Upper lobe of left lung (tissue), 6 donors: Measurements from ENCODE around the gene DDAH1. TPM values are rescaled to one million over a fixed set of nuclear protein-coding genes. Genes with fewer than 3 reads are reported as not detected.

Source experiments
- ATAC-seq, 2 donors: fragments of 200-7000 bp; cut with Tn5 transposase; one replicate each; pipeline ENCODE4 v1.9.1; 2022; ENCODE audit warnings: mild to moderate bottlenecking in 2 of 2, moderate library complexity in 2 of 2; ENCODE audit not compliant: low FRiP score in 2 of 2
- DNase-seq, 2 donors: peaks; one replicate each; pipeline ENCODE4 v3.0.0-alpha.2; 2019 to 2020
- H3K27ac ChIP-seq, 4 donors: fragments of 200-600 bp; sonication (generic); one replicate each; pipeline ENCODE4 v1.5.1; 2016 to 2019
- H3K27me3 ChIP-seq, 4 donors: fragments of 200-600 bp; sonication (generic); one replicate each; pipeline ENCODE4 v1.5.1; 2017 to 2019
- H3K36me3 ChIP-seq, 4 donors: fragments of 200-600 bp; sonication (generic); one replicate each; pipeline ENCODE4 v1.5.1; 2016 to 2019
- H3K4me1 ChIP-seq, 4 donors: fragments of 200-600 bp; sonication (generic); one replicate each; pipeline ENCODE4 v1.5.1; 2018 to 2019
- H3K4me3 ChIP-seq, 4 donors: fragments of 200-600 bp; sonication (generic); one replicate each; pipeline ENCODE4 v1.5.1; 2017 to 2019; ENCODE audit warnings: mild to moderate bottlenecking in 2 of 4, moderate library complexity in 1 of 4
- H3K9me3 ChIP-seq, 4 donors: fragments of 200-600 bp; sonication (generic); one replicate each; pipeline ENCODE4 v1.5.1; 2018 to 2019
- EP300 ChIP-seq, 4 donors: sonication (generic); formaldehyde crosslinking; IDR thresholded peaks; one replicate each; pipeline ENCODE4 v1.5.1; 2017; ENCODE audit warnings: antibody characterized with exemption in 4 of 4, control low read depth in 2 of 4
- POLR2A ChIP-seq, 4 donors: fragments of 450-650 bp; IDR thresholded peaks; one replicate each; pipeline ENCODE4 v1.5.1; 2016 to 2017; ENCODE audit warnings: antibody characterized with exemption in 4 of 4, mild to moderate bottlenecking in 2 of 4
- POLR2AphosphoS5 ChIP-seq, 2 donors: sonication (generic); formaldehyde crosslinking; IDR thresholded peaks; one replicate each; pipeline ENCODE4 v1.5.1; 2017; ENCODE audit warnings: antibody characterized with exemption in 2 of 2
- WGBS, 2 donors: methylation state at CpG; one replicate each; pipeline ENCODE4 v1.1.5; 2017 to 2018; 5-methylcytosine and 5-hydroxymethylcytosine counted together
- total RNA-seq, 6 donors: library from RNA; depleted of rRNA in 4 of 6; stranded (reverse); fragments of >200 nt in 4 of 6; gene quantifications; one replicate each; pipeline versions ENCODE4 v1.1.0 to v1.2.1, GENCODE V29; 2016 to 2021
- TF ChIP-seq, protein P1 (sequence below), 6 experiments: fragments of 450-650 bp in 4 of 6; fragments of 200-600 bp in 2 of 6; sonication (generic) in 2 of 6; IDR thresholded peaks; one replicate each; pipeline ENCODE4 v1.5.1; 2016 to 2019; ENCODE audit warnings: antibody characterized with exemption in 6 of 6
- donor health status: DM: no; HTN: no; CAD: no; lungs with moderate emphysema.
- donor health status: DM: no; HTN: yes; CAD: no; lungs with severe emphysema.

Gene DDAH1
- total RNA-seq, 6 donors from 2014 or later, result 24.1 to 78.8 (median 52.6) TPM

- ATAC-seq (no peak), DNase-seq (no peak)
- H3K36me3 ChIP-seq, result no peaks in the 10 kb centered on the region
- no peak overlapping the region for H3K4me3 ChIP-seq
- H3K27me3 ChIP-seq, result no peaks in the 10 kb centered on the region
- no peaks in the 10 kb centered on the region for H3K9me3 ChIP-seq
- TF ChIP-seq POLR2A (IDR thresholded peaks at IDR 0.05) (no peak), POLR2AphosphoS5 (IDR thresholded peaks at IDR 0.05) (no peak), EP300 (IDR thresholded peaks at IDR 0.05) (no peak)
- TF ChIP-seq, protein P1, sequence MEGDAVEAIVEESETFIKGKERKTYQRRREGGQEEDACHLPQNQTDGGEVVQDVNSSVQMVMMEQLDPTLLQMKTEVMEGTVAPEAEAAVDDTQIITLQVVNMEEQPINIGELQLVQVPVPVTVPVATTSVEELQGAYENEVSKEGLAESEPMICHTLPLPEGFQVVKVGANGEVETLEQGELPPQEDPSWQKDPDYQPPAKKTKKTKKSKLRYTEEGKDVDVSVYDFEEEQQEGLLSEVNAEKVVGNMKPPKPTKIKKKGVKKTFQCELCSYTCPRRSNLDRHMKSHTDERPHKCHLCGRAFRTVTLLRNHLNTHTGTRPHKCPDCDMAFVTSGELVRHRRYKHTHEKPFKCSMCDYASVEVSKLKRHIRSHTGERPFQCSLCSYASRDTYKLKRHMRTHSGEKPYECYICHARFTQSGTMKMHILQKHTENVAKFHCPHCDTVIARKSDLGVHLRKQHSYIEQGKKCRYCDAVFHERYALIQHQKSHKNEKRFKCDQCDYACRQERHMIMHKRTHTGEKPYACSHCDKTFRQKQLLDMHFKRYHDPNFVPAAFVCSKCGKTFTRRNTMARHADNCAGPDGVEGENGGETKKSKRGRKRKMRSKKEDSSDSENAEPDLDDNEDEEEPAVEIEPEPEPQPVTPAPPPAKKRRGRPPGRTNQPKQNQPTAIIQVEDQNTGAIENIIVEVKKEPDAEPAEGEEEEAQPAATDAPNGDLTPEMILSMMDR (IDR thresholded peaks at IDR 0.05), result no peak
- peaks cover 0 to 6% (median 0%) of the 10 kb centered on the region in 4 donors for H3K4me1 ChIP-seq
- H3K27ac ChIP-seq, result no peak overlapping the region
These were observed 101.4 kb downstream of the DDAH1 start for GRCh38 chr1:85363521-85363920.

DNA sequence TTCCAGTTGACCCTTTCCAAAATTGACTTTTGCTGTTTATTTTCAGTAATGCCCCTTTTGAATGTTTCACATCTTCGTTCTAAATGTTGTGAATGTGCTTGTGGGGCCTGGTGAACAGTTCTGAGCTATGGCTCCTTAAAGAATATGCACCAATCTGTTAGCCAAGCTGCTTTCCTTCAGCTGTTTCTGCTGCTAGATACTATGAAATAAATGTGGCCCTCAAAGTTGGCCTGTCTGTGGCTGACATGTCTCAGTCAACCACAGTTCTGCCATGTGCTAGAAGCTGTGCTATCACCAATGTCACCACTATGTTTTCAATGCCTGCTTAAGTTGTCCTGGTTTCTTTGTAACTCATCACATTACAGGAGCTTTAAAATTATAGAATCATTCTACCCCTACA is 101.9 kb downstream of the DDAH1 start:
- Histone ChIP-seq H3K36me3 (no peaks in the 10 kb centered on the region), H3K4me1 (peaks cover 0 to 6% (median 0%) of the 10 kb centered on the region in 4 donors), H3K4me3 (no peak overlapping the region), H3K27ac (no peak overlapping the region), H3K9me3 (no peaks in the 10 kb centered on the region), H3K27me3 (no peaks in the 10 kb centered on the region)
- WGBS, 2 donors, result 80 to 83% methylated on average over 1 of the region's 1 CpG
- DNase-seq (no peak), ATAC-seq (no peak)
- TF ChIP-seq, protein P1 (IDR thresholded peaks at IDR 0.05), result no peak
- TF ChIP-seq EP300 (IDR thresholded peaks at IDR 0.05) (no peak), POLR2AphosphoS5 (IDR thresholded peaks at IDR 0.05) (no peak), POLR2A (IDR thresholded peaks at IDR 0.05) (no peak)

DNA sequence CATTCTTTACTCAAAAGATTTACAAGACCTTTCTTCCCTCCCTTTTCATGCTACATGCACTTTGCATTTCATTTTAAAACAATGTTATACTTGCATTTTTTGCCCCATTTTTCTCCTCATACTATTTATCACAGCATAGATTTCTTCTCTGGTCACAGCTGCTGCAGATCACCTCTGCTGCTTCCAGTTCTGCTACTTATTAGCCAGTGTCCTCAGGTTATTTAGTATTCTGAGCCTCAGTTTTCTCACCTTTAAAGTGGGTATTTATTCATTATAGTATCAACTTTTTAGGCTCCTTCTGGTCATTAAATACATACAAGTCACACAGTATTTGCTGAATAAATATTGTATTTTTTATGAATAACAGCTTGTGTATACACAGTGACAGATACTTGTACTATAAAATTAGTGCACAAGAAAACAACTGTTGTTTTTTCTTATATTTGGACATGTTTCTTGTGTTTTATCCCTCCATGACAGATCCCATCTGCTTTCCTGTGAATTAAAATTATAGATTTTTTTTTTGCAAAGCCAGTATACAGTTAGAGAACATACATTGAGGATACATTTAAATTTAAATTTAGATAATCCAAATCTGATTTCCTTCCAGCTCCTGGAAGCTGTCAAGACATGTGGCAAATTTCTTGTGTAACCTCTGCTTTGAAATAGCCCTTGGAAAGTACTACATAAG is 103.2 kb downstream of the DDAH1 start:
- Histone ChIP-seq H3K27ac (no peak overlapping the region), H3K27me3 (no peaks in the 10 kb centered on the region), H3K9me3 (no peaks in the 10 kb centered on the region), H3K36me3 (no peaks in the 10 kb centered on the region), H3K4me1 (peaks cover 0 to 6% (median 0%) of the 10 kb centered on the region in 4 donors), H3K4me3 (no peak overlapping the region)
- TF ChIP-seq POLR2A (IDR thresholded peaks at IDR 0.05), result no peak
- TF ChIP-seq, protein P1 (IDR thresholded peaks at IDR 0.05), result no peak
- TF ChIP-seq EP300 (IDR thresholded peaks at IDR 0.05), result no peak
- no peak for TF ChIP-seq POLR2AphosphoS5 (IDR thresholded peaks at IDR 0.05)
- DNase-seq (no peak), ATAC-seq (no peak)

DNA sequence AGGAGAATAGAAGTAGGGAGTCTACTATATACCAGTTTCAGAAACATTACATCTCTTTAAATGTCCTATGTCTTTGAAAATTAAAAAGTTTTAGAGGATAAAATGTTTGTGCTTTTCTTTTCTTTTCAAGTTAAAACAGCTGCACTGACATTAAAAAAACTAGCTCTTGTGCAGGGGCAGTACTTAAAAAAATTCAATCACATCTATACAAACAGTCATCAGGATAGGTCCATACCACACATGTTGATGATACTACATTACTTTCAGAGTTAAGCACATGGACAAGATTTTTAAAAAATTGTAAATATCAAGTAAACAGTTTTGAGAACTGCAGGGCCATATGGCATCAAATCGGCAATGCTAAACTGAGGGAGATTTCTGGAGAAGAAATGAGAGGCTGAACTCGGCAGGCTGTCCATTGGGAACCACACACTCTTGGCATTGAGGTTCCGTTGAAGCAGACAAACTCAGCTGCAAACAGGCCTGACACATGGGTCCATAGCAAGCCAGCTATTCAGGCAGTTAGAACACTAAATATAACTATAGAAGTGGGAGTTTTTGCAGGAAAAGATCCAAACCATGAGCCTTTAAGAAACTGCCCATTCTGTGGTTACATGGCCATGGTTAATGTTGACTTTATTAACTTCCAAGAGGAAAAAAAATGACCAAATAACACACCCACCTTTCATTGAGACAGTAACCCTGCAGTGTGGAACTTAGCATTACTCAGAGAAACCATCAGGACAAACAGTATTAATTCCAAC is 104.0 kb downstream of the DDAH1 start:
- 60 to 70% methylated on average over 3 of the region's 3 CpGs for WGBS, 2 donors
- peaks cover 0 to 6% (median 0%) of the 10 kb centered on the region in 4 donors for H3K4me1 ChIP-seq
- no peaks in the 10 kb centered on the region for H3K9me3 ChIP-seq
- no peak overlapping the region for H3K27ac ChIP-seq
- H3K4me3 ChIP-seq, result no peak overlapping the region
- H3K36me3 ChIP-seq, result no peaks in the 10 kb centered on the region
- ATAC-seq, result peak in 1 of 2 donors; percentile 52
- TF ChIP-seq EP300 (IDR thresholded peaks at IDR 0.05) (no peak), POLR2A (IDR thresholded peaks at IDR 0.05) (no peak), POLR2AphosphoS5 (IDR thresholded peaks at IDR 0.05) (no peak)
- TF ChIP-seq, protein P1 (IDR thresholded peaks at IDR 0.05), result no peak
- no peak for DNase-seq
- H3K27me3 ChIP-seq, result no peaks in the 10 kb centered on the region
